T1000 (cell line): ENCODE measurements around the gene METTL25.

ENCODE experiments used
- DNase-seq: peaks from one replicate; lab custom pipeline; 2025; ENCODE audit warnings: mixed read lengths; lab: John Stamatoyannopoulos, UW

Gene METTL25

GRCh38 chr12:82525616-82526015 lies 167.3 kb downstream of the METTL25 start:
- no peak for DNase-seq

- DNase-seq, result no peak
Measured at GRCh38 chr12:82527165-82527780, 168.9 kb downstream of the METTL25 start.
